OCI-LY1 (cell line): ENCODE results near the gene ABI3.
"Not testable (repeated sequence)": the region's sequence is repeated elsewhere in the genome, so short reads cannot be mapped to it uniquely, and the experiment has no call there.

ENCODE experiments used
- EZH2 ChIP-seq: fragments of 200-600 bp; sonication (generic), shearing (Covaris generic); IDR thresholded peaks from 2 replicates; pipeline ENCODE4 v1.8.0; 2017; ENCODE audit warnings: borderline replicate concordance, mixed run types, mild to moderate bottlenecking, antibody characterized with exemption, low read length, moderate library complexity, mixed read lengths
- TF ChIP-seq, protein P1 (sequence below): fragments of 200-600 bp; sonication (generic), shearing (Covaris generic); IDR thresholded peaks from 2 replicates; pipeline ENCODE4 v1.5.1; 2017; ENCODE audit warnings: mild to moderate bottlenecking, antibody characterized with exemption, low read length, moderate library complexity, mixed read lengths

DNA sequence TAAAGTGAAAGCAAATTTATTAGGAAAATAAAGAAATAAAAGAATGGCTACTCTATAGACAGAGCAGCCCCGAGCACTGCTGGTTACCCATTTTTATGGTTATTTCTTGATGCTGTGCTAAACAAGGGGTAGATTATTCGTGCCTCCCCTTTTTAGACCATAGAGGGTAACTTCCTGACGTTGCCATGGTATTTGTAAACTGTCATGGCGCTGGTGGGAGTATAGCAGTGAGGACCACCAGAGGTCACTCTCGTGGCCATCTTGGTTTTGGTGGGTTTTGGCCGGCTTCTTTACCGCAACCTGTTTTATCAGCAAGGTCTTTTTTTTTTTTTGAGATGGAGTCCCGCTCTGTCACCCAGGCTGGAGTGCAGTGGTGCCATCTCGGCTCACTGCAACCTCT is 51.0 kb downstream of the ABI3 start:
- TF ChIP-seq, protein P1, sequence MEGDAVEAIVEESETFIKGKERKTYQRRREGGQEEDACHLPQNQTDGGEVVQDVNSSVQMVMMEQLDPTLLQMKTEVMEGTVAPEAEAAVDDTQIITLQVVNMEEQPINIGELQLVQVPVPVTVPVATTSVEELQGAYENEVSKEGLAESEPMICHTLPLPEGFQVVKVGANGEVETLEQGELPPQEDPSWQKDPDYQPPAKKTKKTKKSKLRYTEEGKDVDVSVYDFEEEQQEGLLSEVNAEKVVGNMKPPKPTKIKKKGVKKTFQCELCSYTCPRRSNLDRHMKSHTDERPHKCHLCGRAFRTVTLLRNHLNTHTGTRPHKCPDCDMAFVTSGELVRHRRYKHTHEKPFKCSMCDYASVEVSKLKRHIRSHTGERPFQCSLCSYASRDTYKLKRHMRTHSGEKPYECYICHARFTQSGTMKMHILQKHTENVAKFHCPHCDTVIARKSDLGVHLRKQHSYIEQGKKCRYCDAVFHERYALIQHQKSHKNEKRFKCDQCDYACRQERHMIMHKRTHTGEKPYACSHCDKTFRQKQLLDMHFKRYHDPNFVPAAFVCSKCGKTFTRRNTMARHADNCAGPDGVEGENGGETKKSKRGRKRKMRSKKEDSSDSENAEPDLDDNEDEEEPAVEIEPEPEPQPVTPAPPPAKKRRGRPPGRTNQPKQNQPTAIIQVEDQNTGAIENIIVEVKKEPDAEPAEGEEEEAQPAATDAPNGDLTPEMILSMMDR = not testable (repeated sequence)
- not testable (repeated sequence) for TF ChIP-seq EZH2
